ENCODE results near the gene ASXL2.
"Not testable (repeated sequence)": the region's sequence is repeated elsewhere in the genome, so short reads cannot be mapped to it uniquely, and the experiment has no call there.

Gene ASXL2

DNA sequence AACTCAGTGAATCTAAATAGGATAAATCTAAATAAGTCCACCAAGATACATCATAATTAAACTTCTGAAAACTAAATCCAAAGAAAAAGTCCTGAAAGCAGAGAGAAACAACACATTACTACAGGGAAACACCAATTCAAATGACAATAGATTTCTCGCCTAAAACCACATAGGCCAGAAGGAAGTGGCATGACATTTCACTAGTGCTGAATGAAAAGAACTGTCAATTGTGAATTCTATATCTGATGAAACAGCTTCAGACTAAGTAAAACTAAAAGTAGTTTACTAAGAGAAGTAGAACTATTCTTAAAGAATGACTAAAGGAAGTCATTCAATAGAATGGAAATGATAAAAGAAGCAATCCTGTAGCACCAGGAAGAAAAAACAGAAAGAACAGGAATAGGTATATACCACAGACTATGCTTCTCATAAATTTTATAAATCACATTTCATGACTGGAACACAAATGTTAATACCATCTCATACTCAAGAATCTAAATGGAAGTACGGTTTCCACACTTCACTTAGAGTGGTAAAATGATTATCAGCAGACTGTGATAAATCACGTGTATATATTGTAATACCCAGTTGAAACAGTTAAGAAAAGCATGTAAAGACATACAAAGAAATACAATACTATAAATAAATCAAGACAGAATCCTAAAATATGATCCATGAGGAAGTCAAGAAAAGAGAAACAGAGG is 46.4 kb downstream of the ASXL2 start:
- no peak for DNase-seq

- no peak for DNase-seq
Observed at GRCh38 chr2:25829828-25830227, 48.5 kb downstream of the ASXL2 start.

DNA sequence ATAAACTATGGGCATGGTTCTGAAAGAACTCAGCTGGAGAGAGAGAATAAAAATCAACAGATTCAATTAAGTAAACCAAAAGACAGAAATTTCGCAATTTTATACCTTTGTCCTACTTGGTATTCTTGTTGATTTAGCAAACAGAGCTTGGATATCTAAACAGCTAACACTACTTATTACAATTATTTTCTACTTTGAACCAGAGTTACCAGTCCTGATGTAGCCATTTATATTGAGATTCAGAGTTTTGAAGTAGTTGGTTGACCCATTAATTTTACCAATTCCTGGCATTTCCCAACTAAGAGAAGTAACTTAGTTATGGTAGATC is 48.9 kb downstream of the ASXL2 start:
- DNase-seq = no peak

GRCh38 chr2:25828532-25829376 is 49.5 kb downstream of the ASXL2 start:
- not testable (repeated sequence) for DNase-seq

DNA sequence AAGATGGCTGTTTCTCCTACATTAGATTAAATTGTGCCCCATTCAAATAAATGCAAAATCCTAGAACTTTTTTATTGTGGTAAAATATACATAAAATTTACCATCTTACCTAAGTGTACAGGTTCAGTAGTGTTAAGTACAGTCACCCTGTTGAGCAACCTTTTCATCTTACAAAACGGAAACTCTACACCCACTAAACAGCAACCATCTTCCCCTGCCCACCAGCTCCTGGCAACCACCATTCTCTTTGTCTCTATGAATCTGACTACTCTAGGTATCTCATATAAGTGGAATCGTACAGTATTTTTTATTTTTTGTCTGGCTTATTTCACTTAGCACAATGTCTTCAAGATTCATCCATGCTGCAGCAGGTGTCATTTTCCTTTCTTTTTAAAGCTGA is 53.0 kb downstream of the ASXL2 start:
- DNase-seq = no peak

DNA sequence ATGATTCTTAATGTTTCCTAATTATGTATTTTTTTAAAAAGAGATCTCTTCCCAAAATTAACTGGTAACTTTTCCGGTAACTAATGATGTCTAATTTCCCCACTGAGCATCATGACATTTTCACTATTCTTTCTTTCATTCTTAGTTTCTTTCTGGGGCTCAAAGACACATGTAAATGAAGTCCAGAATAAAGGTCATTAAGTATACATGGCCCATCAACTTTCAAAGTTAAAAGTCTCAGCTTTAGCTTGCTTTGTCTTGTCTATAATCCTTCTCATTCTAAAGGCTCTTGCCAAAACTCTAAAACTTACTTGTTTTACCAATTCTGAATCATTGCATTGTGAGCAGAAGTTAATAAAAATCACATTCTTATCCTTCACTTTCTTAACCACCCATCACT is 53.6 kb downstream of the ASXL2 start:
- no peak for DNase-seq

DNA sequence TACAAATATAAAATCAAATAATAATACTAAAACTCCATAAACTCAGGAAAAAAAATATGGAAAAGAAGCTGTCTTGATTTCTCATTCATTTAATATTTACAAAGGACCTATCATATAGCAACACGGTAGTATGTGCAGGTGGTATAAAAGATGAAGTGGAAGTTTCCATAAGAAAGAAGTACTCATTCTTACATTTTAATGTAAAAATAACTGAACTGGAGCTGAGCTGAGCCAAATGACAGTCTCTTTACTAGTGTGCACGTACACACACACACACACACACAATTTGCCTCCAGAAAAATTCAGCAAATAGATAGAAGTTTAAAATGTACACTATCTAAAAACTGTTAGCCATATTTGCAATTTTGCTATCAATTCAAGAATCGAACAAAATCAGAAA is 54.1 kb downstream of the ASXL2 start:
- DNase-seq = no peak

DNA sequence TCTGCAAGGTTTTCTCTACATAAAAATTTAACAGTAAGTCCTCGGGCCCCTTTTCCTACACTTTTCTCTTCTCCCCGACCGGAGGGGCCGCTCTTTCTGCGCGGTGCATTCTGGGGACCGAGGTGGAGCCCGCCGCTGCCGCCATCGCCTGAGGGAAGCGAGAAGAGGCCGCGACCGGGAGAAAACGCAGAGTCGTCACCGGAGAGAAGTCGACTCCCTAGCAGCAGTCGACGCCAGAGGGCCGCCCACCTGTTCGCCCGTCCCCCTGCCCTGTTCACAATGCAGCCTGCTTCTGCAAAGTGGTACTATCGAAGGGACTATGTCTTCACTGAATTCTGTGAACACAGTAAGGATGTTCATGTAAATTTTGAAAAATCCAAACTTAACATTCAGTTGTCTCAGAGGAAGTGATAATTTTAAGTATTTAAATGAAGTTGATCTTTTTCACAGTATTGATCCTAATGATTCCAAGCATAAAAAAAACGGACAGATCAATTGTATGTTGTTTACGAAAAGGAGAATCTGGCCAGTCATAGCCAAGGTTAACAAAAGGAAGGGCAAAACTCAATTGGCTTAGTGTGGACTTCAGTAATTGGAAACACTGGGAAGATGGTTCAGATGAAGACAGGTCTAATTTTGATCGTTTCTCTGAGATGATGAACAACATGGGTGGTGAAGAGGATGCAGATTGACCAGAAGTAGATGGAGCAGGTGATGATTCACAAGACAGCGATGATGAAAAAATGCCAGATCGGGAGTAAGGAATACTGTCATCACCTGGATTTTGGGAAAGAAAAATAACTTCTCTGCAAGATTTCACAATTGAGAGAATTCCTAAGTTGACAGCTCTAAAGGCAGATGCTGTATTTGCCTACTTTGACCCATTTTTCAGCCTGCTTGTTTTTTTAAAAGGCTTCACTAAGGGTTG is 55.8 kb downstream of the ASXL2 start:
- DNase-seq = peak; percentile 49

- no peak for DNase-seq
Observed at GRCh38 chr2:25821225-25822056, 56.8 kb downstream of the ASXL2 start.

- DNase-seq = no peak
Observed at GRCh38 chr2:25819597-25820039, 58.7 kb downstream of the ASXL2 start.

DNA sequence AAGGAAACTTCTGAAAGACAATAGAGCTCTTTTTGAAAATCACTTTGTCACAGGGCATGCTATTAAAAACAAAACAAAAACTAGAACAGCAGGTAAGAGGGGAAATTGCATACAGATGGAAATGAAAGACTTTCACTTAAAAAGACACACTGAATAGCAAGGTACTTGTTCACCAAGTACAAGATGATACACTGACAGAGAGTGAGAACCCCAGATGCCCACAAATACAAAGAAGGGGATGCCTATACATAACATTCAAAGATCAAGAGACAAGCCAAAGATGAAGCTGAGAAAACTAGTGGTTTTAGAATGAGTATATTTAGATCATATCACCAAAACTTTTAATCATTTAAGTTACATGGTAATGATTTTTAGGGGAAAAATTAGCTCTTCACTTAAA is 60.7 kb downstream of the ASXL2 start:
- no peak for DNase-seq

- no peak for DNase-seq
Observed at GRCh38 chr2:25817006-25817405, 61.3 kb downstream of the ASXL2 start.

DNA sequence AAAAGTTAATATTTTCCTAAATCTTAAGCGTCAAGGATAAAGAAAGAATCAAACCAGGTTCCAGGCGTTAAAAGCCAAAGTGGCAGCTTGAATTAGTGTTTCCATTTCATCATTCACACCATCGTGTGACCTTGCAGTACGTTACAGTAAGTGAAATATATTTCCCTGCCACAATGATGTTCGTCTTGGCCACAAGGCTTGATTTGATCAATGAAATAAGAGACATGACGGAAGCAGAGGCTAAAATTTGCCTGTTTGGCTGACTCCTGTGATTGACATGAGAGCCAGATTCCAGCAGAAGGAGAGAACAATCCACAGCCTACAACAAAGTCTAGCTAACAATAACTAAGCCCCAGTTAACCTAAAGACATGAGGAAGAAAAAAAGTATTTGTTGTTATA is 62.0 kb downstream of the ASXL2 start:
- no peak for DNase-seq

DNA sequence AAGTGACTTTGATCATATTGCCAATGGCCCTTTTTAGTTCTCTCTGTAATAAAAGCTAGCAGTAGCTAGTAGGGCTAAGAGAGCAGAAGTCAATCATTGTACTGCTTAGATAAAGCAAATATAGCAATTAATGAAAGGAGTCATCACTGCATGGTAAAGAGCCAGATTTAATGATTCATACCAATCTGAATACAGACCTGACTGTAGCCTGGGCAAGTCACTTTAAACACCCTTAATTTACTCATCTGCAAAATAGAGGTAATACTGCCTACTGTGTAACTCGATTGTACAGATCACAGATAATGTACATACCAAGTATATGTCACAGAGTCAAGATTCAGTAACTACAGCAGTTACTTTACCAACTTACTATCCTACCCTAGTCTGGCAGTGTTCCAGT is 63.6 kb downstream of the ASXL2 start:
- DNase-seq = no peak

- DNase-seq = no peak
Observed at GRCh38 chr2:25810428-25810827, 67.9 kb downstream of the ASXL2 start.

- no peak for DNase-seq
Observed at GRCh38 chr2:25809646-25810045, 68.6 kb downstream of the ASXL2 start.

- DNase-seq = no peak
Observed at GRCh38 chr2:25808006-25808383, 70.3 kb downstream of the ASXL2 start.

DNA sequence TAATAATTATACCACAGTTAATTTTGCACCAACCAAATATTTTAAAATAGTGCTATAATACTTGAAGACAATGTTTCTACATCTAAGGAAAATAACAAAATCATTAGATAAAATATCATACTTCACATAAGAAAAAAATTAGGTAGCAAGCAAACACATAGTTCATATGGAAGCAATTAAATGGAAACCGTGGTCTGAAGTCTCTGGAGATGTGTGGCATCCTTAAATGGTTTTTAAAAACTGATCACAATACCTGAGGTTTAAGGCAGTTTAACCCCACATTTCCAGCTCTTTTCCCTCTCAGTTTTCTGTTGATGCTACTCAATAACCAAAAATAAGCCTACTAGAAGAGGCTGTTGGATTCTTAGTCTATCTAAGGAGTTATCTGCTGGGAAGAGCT is 71.3 kb downstream of the ASXL2 start:
- DNase-seq = no peak

DNA sequence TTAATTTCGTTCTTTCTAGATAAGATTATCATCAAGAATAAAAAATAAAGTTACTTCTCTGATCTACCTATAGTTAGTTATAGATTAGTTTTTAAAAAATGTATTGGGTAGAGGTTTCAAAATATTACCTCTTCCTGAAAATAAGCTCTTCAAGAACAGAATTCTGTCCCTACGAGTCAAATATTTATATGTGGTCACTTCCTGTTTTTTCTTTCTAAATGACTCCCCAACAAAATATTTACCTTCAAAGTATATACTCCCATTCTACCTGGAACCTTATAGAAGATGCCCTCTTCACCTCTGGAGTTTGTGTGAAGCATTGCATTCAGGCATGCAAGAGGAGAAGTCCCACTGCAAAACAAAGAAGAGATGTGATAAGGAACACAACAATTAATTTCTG is 72.3 kb downstream of the ASXL2 start:
- no peak for DNase-seq

GRCh38 chr2:25804338-25804737 is 73.9 kb downstream of the ASXL2 start:
- no peak for DNase-seq

DNA sequence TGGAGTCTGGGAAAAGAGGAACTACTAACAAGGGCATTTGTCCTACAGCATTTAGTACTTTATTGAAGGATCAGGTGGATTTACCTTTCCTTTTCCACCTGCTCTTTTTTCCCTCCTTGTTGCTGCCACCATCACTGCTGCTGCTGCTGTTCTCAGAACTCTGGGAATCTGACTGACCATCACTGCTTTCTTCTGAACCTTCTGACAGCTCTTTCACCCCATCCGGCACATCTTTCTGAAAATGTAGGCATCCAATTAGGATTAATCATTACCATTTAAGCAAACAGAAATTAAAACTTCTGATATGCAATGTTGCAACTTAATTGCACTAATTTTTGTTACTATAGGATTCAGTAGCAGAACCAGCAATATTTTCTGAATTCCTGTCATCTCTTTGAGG is 79.0 kb downstream of the ASXL2 start:
- DNase-seq = no peak

DNA sequence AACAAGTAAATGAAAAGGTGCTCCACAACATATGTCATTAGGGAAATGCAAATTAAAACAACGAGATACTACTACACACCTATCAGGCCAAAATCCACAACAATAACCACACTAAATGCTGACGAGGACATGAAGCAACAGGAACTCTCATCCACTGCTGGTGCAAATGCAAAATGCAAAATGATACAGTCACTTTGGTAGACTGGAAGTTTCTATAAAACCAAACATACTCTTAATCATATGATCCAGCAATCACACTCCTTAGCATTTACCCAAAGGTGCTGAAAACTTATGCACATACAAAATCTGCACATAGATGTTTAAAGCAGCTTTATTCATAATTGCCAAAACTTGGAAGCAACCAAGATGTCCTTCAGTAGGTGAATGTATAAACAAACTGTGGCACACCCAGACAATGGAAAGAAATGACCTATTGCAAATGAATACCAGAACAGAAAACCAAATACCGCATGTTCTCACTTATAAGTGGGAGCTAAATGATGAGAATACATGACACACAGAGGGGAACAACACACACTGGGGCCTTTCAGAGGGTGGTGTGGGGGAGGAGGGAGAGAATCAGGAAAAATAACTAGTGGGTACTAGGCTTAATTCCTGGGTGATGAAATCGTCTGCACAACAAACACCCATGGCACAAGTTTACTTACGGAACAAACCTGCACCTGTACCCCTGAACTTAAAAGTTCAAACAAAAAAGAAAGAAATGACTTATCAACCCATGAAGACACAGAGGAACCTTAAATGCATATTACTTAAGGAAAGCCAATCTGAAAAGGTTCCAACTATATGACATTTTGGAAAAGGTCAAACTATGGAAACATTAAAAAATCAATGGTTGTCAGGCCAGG is 80.4 kb downstream of the ASXL2 start:
- no peak for DNase-seq
